ENCODE data around the gene MRPL4. TPM values are rescaled to one million over a fixed set of nuclear protein-coding genes. Genes with fewer than 3 reads are reported as not detected.

Gene MRPL4
- total and polyA plus RNA-seq, 2 experiments from 2014 or later = 92.0 to 171 TPM

DNA sequence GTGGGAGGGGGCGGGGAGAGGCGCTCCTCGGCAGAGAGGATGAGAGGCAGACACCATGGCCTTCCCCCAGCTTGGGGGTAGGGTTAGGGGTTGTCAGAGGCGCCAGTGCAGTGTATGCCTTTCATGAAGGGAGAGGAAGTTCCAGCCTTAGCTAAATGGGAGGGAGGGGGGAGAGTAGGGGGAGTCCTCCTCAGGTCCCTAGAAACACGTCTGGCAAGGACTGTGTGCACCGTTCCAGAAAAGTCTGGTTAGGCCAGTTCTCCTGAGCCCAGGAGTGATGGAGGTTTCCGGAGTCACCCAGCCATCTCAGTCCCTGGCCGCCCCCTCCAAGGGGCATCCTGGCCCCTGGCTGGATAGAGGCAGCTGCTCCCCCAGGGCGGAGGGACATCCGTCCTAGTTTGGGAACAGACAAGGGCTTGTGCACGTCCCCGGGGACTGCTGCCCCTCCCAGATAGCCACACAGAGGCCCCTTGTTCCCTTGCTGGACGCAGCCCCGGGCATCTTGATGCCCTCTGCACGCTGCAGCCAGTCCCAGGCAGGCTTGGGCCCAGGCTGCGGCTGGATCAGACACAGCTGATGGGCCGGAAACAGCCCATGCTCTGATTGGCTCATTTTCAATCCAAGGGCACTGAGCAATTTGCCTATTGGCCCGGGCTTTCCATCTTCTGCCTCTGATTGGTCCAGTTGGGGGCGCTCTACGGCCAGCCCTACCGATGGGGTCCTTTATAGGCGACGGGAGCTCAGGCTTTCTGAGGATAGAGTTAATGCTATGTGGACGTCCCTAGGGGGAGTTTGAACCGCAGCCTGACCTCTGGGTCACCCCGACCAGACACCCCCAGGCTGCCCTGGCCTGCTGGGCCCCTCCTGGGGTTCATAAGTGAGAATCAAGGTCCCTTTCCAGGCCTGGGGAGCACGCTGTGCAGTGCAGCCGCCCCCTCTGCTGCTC is 24.7 kb upstream of the MRPL4 start:
- Mint-ChIP-seq H3K4me1 (peaks cover 16% of the 10 kb centered on the region), H3K9me3 (no peaks in the 10 kb centered on the region; the same call in 2 of the 3 replicates), H3K27me3 (ENCODE audit: insufficient read depth, low read depth, poor library complexity) (peaks cover 15% of the 10 kb centered on the region), H3K36me3 (ENCODE audit: low read depth) (peaks cover 8% of the 10 kb centered on the region), H3K27ac (no peak overlapping the region), H3K4me3 (no peak overlapping the region)
- ATAC-seq = no peak; the same call in 2 of the 3 replicates
- Histone ChIP-seq H3K27ac (ENCODE audit: low read depth) (no peak overlapping the region), H3K4me3 (no peak overlapping the region), H3K79me2 (replicated peaks; ENCODE audit: insufficient read depth) (peaks cover 8% of the 10 kb centered on the region; the same call in 1 of the 2 replicates), H4K20me1 (replicated peaks; ENCODE audit: insufficient read depth) (no peaks in the 10 kb centered on the region; the same call in 1 of the 2 replicates), H3K4me1 (ENCODE audit: insufficient read depth) (peaks cover 3% of the 10 kb centered on the region), H3F3A (replicated peaks; ENCODE audit: low read depth) (peaks cover 8% of the 10 kb centered on the region), H3K27me3 (ENCODE audit: insufficient read depth) (no peaks in the 10 kb centered on the region), H3K36me3 (ENCODE audit: insufficient read depth) (no peaks in the 10 kb centered on the region), H2AFZ (no peak overlapping the region), H3K4me2 (no peak overlapping the region), H3K9me2 (ENCODE audit: insufficient read depth) (no peaks in the 10 kb centered on the region)
- DNase-seq (ENCODE audit: low spot score) = peak; percentile 61
- TF ChIP-seq, protein P1, sequence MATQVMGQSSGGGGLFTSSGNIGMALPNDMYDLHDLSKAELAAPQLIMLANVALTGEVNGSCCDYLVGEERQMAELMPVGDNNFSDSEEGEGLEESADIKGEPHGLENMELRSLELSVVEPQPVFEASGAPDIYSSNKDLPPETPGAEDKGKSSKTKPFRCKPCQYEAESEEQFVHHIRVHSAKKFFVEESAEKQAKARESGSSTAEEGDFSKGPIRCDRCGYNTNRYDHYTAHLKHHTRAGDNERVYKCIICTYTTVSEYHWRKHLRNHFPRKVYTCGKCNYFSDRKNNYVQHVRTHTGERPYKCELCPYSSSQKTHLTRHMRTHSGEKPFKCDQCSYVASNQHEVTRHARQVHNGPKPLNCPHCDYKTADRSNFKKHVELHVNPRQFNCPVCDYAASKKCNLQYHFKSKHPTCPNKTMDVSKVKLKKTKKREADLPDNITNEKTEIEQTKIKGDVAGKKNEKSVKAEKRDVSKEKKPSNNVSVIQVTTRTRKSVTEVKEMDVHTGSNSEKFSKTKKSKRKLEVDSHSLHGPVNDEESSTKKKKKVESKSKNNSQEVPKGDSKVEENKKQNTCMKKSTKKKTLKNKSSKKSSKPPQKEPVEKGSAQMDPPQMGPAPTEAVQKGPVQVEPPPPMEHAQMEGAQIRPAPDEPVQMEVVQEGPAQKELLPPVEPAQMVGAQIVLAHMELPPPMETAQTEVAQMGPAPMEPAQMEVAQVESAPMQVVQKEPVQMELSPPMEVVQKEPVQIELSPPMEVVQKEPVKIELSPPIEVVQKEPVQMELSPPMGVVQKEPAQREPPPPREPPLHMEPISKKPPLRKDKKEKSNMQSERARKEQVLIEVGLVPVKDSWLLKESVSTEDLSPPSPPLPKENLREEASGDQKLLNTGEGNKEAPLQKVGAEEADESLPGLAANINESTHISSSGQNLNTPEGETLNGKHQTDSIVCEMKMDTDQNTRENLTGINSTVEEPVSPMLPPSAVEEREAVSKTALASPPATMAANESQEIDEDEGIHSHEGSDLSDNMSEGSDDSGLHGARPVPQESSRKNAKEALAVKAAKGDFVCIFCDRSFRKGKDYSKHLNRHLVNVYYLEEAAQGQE (IDR thresholded peaks at IDR 0.05; ENCODE audit: unreplicated experiment) = no peak
- no peak for TF ChIP-seq POLR2AphosphoS5 (IDR thresholded peaks at IDR 0.05; ENCODE audit: low read depth)
- TF ChIP-seq, protein P2, sequence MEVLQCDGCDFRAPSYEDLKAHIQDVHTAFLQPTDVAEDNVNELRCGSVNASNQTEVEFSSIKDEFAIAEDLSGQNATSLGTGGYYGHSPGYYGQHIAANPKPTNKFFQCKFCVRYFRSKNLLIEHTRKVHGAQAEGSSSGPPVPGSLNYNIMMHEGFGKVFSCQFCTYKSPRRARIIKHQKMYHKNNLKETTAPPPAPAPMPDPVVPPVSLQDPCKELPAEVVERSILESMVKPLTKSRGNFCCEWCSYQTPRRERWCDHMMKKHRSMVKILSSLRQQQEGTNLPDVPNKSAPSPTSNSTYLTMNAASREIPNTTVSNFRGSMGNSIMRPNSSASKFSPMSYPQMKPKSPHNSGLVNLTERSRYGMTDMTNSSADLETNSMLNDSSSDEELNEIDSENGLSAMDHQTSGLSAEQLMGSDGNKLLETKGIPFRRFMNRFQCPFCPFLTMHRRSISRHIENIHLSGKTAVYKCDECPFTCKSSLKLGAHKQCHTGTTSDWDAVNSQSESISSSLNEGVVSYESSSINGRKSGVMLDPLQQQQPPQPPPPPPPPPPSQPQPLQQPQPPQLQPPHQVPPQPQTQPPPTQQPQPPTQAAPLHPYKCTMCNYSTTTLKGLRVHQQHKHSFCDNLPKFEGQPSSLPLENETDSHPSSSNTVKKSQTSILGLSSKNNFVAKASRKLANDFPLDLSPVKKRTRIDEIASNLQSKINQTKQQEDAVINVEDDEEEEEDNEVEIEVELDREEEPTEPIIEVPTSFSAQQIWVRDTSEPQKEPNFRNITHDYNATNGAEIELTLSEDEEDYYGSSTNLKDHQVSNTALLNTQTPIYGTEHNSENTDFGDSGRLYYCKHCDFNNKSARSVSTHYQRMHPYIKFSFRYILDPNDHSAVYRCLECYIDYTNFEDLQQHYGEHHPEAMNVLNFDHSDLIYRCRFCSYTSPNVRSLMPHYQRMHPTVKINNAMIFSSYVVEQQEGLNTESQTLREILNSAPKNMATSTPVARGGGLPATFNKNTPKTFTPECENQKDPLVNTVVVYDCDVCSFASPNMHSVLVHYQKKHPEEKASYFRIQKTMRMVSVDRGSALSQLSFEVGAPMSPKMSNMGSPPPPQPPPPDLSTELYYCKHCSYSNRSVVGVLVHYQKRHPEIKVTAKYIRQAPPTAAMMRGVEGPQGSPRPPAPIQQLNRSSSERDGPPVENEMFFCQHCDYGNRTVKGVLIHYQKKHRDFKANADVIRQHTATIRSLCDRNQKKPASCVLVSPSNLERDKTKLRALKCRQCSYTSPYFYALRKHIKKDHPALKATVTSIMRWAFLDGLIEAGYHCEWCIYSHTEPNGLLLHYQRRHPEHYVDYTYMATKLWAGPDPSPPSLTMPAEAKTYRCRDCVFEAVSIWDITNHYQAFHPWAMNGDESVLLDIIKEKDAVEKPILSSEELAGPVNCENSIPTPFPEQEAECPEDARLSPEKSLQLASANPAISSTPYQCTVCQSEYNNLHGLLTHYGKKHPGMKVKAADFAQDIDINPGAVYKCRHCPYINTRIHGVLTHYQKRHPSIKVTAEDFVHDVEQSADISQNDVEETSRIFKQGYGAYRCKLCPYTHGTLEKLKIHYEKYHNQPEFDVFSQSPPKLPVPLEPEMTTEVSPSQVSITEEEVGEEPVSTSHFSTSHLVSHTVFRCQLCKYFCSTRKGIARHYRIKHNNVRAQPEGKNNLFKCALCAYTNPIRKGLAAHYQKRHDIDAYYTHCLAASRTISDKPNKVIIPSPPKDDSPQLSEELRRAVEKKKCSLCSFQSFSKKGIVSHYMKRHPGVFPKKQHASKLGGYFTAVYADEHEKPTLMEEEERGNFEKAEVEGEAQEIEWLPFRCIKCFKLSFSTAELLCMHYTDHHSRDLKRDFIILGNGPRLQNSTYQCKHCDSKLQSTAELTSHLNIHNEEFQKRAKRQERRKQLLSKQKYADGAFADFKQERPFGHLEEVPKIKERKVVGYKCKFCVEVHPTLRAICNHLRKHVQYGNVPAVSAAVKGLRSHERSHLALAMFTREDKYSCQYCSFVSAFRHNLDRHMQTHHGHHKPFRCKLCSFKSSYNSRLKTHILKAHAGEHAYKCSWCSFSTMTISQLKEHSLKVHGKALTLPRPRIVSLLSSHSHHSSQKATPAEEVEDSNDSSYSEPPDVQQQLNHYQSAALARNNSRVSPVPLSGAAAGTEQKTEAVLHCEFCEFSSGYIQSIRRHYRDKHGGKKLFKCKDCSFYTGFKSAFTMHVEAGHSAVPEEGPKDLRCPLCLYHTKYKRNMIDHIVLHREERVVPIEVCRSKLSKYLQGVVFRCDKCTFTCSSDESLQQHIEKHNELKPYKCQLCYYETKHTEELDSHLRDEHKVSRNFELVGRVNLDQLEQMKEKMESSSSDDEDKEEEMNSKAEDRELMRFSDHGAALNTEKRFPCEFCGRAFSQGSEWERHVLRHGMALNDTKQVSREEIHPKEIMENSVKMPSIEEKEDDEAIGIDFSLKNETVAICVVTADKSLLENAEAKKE (CRISPR knock-in tag; IDR thresholded peaks at IDR 0.05) = no peak
- TF ChIP-seq, protein P3, sequence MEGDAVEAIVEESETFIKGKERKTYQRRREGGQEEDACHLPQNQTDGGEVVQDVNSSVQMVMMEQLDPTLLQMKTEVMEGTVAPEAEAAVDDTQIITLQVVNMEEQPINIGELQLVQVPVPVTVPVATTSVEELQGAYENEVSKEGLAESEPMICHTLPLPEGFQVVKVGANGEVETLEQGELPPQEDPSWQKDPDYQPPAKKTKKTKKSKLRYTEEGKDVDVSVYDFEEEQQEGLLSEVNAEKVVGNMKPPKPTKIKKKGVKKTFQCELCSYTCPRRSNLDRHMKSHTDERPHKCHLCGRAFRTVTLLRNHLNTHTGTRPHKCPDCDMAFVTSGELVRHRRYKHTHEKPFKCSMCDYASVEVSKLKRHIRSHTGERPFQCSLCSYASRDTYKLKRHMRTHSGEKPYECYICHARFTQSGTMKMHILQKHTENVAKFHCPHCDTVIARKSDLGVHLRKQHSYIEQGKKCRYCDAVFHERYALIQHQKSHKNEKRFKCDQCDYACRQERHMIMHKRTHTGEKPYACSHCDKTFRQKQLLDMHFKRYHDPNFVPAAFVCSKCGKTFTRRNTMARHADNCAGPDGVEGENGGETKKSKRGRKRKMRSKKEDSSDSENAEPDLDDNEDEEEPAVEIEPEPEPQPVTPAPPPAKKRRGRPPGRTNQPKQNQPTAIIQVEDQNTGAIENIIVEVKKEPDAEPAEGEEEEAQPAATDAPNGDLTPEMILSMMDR (conservative IDR thresholded peaks at IDR 0.05; ENCODE audit: low read depth in 2 of 2) = peak; percentile 43 to 48
